Mesodermal cell (in vitro differentiated cells): ENCODE measurements around the gene TMLHE.
"Not testable (repeated sequence)": the region's sequence is repeated elsewhere in the genome, so short reads cannot be mapped to it uniquely, and the experiment has no call there.

Source experiments
- H3K27ac ChIP-seq: 2 replicates; pipeline ENCODE4 v1.7.0; 2013; ENCODE audit warnings: mild to moderate bottlenecking, low read depth, low read length, moderate library complexity; ENCODE audit not compliant: severe bottlenecking
- H3K36me3 ChIP-seq: 2 replicates; pipeline ENCODE4 v1.7.1; 2013; ENCODE audit warnings: mild to moderate bottlenecking, low read length, moderate library complexity; ENCODE audit not compliant: control insufficient read depth, insufficient read depth
- H3K4me1 ChIP-seq: one replicate; pipeline ENCODE4 v1.7.1; 2013; ENCODE audit warnings: mild to moderate bottlenecking, low read length; ENCODE audit not compliant: insufficient read depth, control insufficient read depth, poor library complexity, severe bottlenecking
- H3K4me3 ChIP-seq: 2 replicates; pipeline ENCODE4 v1.7.0; 2013; ENCODE audit warnings: low read length, control low read depth, mild to moderate bottlenecking; ENCODE audit not compliant: insufficient read depth, poor library complexity, severe bottlenecking; ENCODE audit errors: extremely low read depth
- H3K9me3 ChIP-seq: 2 replicates; pipeline ENCODE4 v1.7.1; 2013; ENCODE audit warnings: mild to moderate bottlenecking, low read length, moderate library complexity; ENCODE audit not compliant: control insufficient read depth
- WGBS, 2 experiments: methylation state at CpG; one replicate each; pipeline ENCODE4 v1.1.5; 2013; ENCODE audit warnings: missing lambda C conversion rate in 2 of 2; ENCODE audit not compliant: insufficient coverage in 2 of 2; 5-methylcytosine and 5-hydroxymethylcytosine counted together

Gene TMLHE

GRCh38 chrX:155495134-155495533 lies 117.6 kb downstream of the TMLHE start:
- not testable (repeated sequence) for H3K4me1 ChIP-seq, H3K9me3 ChIP-seq, H3K27ac ChIP-seq, H3K36me3 ChIP-seq, H3K4me3 ChIP-seq
- no CpG with 5 or more reads among the region's 2 CpGs for WGBS, 2 experiments

- H3K4me1 ChIP-seq, H3K4me3 ChIP-seq, H3K9me3 ChIP-seq, H3K27ac ChIP-seq, H3K36me3 ChIP-seq: not testable (repeated sequence)
- WGBS, 2 experiments, result no CpG with 5 or more reads among the region's 3 CpGs
Observed at GRCh38 chrX:155491421-155491820, 121.3 kb downstream of the TMLHE start.

GRCh38 chrX:155477136-155477535 lies 135.6 kb downstream of the TMLHE start:
- WGBS, 2 experiments, result no CpG with 5 or more reads among the region's 7 CpGs

GRCh38 chrX:155466269-155466938 lies 146.3 kb downstream of the TMLHE start:
- H3K4me3 ChIP-seq, result not testable (repeated sequence)

More at GRCh38 chrX:155477136-155477535, 135.6 kb downstream of the TMLHE start:
- H3K9me3 ChIP-seq, H3K27ac ChIP-seq, H3K4me1 ChIP-seq, H3K4me3 ChIP-seq, H3K36me3 ChIP-seq: not testable (repeated sequence)

GRCh38 chrX:155460501-155460900 lies 152.3 kb downstream of the TMLHE start:
- not testable (repeated sequence) for H3K4me1 ChIP-seq, H3K27ac ChIP-seq, H3K4me3 ChIP-seq, H3K36me3 ChIP-seq, H3K9me3 ChIP-seq
- no CpG with 5 or more reads among the region's 8 CpGs for WGBS, 2 experiments

More at GRCh38 chrX:155466269-155466938, 146.3 kb downstream of the TMLHE start:
- WGBS, 2 experiments, result no CpG with 5 or more reads among the region's 9 CpGs
- H3K27ac ChIP-seq, H3K9me3 ChIP-seq, H3K4me1 ChIP-seq, H3K36me3 ChIP-seq: not testable (repeated sequence)

GRCh38 chrX:155458471-155458870 lies 154.3 kb downstream of the TMLHE start, which contains the start of gene F8A3:
Gene F8A3 (minus strand): TSS chrX:155458620. CDS start chrX:155458600, 20 bp downstream.
- H3K9me3 ChIP-seq, H3K4me1 ChIP-seq, H3K36me3 ChIP-seq, H3K4me3 ChIP-seq, H3K27ac ChIP-seq: not testable (repeated sequence)
- no CpG with 5 or more reads among the region's 51 CpGs for WGBS, 2 experiments

- not testable (repeated sequence) for H3K36me3 ChIP-seq, H3K4me1 ChIP-seq, H3K27ac ChIP-seq, H3K9me3 ChIP-seq, H3K4me3 ChIP-seq
- no CpG with 5 or more reads among the region's 97 CpGs for WGBS, 2 experiments
Observed at GRCh38 chrX:155457761-155458447, 154.8 kb downstream of the TMLHE start.

GRCh38 chrX:155441097-155441496 lies 171.7 kb downstream of the TMLHE start:
- Histone ChIP-seq H3K4me3 (no peak overlapping the region), H3K9me3 (no peaks in the 10 kb centered on the region), H3K36me3 (no peaks in the 10 kb centered on the region), H3K4me1 (no peaks in the 10 kb centered on the region), H3K27ac (no peak overlapping the region)
